ENCODE measurements around the gene EMILIN1. TPM values are rescaled to one million over a fixed set of nuclear protein-coding genes. Genes with fewer than 3 reads are reported as not detected.
"Not testable (repeated sequence)": the region's sequence is repeated elsewhere in the genome, so short reads cannot be mapped to it uniquely, and the experiment has no call there.

EMILIN1 gene
- total RNA-seq, 1 donor from 2014 or later = 42.3 TPM

DNA sequence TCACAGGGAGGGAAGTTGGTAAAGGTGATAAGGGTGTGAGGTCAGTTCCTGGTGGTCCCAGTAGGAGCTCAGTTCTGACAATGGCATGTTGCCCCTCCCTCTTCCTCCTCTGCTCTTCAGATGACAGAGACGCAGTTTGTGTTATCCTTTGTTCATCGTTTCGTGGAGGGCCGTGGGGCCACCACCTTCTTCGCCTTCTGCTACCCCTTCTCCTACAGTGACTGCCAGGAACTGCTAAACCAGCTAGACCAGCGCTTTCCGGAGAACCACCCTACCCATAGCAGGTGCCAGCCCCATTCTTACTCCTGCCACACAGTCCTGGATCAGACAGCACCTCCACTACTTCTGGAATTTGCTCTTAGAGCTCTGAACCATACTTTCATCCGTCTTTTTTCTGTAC lies 24.6 kb upstream of the EMILIN1 start:
- DNase-seq (ENCODE audit: low read depth in 2 of 2) = no peak

DNA sequence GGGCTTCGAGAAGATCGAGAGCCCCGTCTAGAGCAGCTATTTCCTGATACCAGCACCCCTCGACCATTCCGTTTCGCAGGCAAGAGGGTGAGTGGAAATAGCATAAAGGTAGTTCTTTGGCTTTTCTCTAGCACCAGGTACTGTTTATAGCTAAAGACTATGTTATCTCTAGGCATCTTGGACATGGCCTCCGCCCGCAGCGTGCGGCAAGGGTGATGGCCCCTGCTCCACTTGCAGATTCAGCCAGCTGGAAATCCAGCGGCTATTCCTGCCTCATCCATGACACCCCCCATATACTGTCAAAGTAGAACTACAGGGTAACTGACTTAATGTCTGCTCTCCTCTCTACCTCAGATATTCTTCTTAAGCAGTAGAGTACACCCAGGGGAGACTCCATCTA lies 23.7 kb upstream of the EMILIN1 start:
- DNase-seq (ENCODE audit: low read depth in 2 of 2) = no peak

DNA sequence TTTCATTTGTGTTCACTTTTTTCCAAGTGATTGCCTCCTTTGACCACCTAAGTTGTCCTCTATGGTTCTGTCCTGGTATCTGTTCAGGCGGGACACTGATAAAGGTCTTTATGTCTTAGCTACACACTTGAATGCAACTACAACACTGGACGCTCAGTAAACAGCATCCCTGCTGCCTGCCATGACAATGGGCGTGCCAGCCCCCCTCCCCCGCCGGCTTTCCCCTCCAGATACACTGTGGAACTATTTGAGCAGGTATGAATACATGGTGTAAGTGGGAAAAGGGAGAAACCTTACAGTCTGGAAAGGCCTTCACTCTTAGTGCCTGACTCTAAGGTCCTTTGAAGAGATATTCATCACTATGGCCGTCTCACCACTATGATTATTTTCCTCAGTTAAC lies 21.2 kb upstream of the EMILIN1 start:
- no peak for DNase-seq (ENCODE audit: low read depth in 2 of 2)

DNA sequence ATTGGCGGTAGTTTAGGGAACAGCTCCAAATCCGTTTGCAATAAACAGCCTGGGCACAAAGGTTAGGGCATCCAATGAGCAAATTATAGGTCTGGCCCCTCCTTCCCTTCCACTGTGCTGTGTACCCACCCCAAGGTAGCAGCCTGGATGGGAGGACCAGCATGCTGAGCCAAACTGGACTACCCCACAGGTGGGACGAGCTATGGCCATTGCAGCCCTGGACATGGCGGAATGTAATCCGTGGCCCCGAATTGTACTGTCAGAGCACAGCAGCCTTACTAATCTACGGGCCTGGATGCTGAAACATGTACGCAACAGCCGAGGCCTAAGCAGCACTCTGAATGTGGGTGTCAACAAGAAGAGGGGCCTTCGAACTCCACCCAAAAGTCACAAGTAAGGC lies 20.2 kb upstream of the EMILIN1 start:
- no peak for DNase-seq (ENCODE audit: low read depth in 2 of 2)

DNA sequence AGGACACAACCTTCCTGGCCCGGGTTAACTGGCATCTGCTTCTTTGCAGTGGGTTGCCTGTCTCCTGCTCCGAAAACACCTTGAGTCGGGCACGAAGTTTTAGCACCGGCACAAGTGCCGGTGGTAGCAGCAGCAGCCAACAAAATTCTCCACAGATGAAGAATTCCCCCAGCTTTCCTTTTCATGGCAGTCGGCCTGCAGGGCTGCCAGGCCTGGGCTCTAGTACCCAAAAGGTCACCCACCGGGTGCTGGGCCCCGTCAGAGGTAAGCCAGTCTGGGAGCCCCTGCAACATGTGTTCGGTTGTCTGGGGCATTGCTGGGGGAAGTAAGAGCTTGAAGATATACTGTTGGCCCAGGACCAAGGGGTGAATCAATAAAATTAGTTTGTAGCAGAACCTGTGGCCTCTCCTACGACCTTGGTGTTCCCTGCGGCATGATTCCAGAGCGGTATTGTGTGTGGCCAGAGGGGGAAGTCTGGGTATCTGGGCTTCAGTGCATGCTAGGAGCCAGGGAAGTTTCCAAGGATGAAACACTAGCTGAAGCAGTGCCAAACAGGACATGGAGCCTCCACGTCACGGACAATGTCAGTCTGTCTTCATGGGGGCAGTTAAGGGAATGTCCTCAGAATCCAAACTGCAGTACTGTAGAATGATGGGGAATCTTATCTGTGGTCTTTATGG lies 19.1 kb upstream of the EMILIN1 start:
- peak; percentile 23 to 52 for DNase-seq (ENCODE audit: low read depth in 2 of 2)

DNA sequence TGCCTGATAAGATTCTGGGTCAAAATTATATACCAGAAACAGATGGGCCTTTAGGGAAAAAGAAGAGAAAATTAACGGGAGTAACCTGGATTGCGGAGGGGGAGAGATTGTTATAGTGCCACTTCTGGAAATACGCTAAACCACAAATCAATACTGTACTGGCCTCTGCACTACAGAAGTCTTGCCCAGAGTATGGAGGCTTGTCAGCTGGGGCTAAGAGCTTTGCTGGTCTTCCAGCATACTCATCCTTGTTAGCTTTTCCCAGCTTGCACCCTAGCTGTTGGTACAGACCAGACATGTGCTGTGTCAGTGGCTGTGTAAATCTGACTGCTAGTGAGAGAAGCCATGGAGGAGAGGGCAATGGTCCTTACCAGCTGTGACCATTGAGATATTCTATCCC lies 18.1 kb upstream of the EMILIN1 start:
- DNase-seq (ENCODE audit: low read depth in 2 of 2) = no peak

DNA sequence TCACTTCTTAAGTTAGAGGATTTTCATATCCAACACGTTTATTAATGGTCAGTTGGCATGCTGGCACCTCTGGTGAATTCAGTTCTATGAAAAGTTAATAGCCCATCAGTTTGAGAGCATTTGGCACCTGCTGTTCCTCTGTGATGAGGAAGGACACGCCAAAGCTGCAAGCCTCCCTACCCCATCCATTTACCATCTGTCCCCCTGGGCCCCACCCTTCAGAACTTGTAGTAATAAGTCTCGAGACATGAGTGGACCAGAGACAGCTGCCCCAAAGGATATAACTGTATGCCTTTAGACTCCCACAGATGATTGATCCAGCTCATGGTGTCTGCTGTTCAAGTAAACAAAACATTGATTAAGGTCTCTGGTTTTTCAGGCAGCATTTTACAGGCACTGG lies 13.3 kb upstream of the EMILIN1 start:
- DNase-seq (ENCODE audit: low read depth in 2 of 2) = no peak

DNA sequence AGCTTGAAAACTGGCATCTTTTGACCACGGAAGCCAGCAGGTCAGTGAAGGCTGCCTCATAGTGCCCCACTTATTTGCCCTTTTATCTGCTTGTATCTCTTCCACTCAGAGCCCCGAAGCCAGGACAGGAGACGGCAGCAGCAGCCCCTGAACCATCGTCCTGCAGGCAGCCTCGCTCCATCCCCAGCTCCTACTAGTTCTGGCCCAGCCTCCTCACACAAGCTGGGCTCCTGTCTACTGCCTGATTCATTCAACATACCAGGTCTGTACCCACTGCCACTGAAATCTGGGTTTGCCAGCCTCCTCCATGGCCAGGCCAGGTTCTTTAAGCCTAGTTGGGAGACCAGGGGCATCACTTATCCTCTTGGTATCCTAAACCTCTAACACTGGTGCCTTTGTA lies 11.0 kb upstream of the EMILIN1 start:
- DNase-seq (ENCODE audit: low read depth in 2 of 2) = no peak

DNA sequence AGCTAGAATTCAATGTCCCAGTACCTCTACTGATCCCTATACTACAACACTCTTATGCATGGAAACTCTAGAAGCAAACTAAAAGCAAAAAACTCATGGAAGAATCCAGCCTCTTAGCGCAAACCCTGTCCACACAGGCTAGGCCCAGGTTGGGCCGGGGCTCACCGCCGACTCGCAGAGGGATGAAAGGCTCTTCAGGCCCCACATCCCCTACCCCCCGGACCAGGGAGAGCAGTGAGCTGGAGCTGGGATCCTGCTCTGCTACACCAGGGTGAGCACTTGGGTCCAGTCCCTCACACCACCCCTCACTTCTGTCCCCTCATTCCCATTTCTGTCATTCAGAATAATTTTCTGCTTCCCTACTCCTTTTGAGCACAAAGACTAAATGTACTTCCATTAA lies 9.0 kb upstream of the EMILIN1 start:
- no peak for DNase-seq (ENCODE audit: low read depth in 2 of 2)

DNA sequence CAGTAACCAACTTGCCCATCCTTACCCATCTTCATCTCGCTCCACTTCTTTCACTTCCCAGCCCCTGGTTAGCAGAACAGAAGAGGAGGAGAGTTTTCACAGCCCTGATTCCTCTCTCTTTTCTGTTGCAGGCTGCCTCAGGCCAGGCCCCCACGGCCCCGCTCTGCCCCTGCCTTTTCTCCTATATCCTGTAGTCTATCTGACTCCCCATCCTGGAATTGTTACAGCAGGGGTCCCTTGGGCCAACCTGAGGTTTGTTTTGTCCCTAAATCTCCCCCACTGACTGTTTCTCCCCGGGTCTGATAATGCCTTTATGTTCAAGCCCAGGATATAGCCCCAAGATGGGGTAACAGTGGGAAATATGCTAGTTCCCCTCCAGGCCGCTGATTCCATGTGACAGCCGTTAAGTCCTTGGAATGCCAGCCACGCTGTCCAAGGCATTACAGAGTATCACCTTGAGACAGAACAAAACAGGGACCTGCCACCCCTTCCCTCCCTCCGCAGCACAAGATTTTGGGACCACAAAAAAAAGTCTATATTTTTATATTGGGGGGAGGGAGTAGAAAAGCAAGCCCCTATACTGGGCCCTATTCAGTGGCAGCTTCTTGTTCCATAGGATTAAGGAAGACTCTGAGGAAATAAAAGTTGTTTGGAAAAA lies 8.3 kb upstream of the EMILIN1 start:
- no peak for DNase-seq (ENCODE audit: low read depth in 2 of 2)

DNA sequence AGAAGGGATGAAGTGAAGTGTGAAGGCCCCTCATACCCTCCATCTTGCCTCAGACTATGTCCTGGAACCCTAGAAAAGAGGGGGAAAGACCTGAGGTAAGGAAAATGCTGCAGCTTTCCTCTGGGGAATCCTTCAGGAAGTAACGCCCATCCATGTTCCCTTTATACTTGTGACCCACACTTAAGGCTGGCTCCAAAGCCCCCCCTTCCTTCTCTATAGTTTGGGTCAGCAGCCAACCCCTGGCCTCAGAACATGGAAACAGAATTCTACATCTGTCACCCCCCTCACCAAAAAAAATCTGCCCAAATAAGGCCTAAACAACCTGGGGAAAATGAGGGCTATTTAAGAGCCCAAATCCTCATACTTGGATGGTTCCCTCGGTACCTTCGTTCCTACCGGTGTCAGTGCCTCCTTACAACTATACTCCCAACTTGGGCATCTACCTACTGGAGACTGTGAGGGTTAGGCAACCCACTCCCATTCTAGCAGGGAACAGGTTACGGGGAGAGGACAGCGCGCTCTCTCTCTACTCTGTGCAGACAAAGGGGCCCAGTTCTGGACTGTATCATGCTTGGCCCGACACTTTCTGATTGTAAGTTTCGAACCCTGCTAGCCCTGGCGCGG lies 7.7 kb upstream of the EMILIN1 start:
- no peak for DNase-seq (ENCODE audit: low read depth in 2 of 2)

DNA sequence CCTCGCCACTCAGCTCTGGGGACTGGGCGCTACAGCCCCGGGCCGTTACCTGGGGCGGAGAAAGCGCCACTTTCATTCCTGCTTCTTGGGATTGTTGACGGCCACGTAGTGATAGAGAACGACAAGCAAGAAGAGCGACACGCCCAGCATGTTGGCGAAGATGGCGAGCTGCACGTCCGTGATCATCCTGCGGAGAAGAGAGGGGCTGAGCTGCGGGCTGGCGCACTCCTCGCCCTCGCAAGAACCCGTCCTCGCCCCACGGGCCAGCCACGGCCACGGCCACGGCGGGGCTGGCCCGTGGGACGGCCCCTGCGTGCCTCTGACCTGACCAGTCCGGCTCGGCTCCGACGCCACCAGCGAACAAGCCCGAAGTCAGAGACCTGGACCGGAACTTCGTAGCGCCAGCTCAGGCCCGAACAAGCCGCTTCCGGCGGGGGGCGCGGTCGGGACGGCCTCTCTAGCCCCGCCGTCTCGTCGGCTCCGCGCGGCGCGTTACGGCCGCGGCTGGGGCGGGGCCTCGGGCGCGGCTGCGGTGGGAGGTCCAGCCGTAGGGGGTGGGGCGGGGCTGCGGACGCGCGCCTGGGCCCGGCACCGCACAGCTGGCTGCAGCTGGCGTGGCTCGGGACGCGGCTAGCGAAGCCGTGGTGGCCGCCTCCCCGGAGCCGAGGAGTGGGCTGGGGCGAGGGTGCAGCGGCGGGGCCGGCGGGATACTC lies 7.0 kb upstream of the EMILIN1 start, which contains the start of gene OST4:
OST4 (minus strand) TSS at position 378 of the 713 bp plus-strand sequence.
- peak; percentile 94 to 95 for DNase-seq (ENCODE audit: low read depth in 2 of 2)

DNA sequence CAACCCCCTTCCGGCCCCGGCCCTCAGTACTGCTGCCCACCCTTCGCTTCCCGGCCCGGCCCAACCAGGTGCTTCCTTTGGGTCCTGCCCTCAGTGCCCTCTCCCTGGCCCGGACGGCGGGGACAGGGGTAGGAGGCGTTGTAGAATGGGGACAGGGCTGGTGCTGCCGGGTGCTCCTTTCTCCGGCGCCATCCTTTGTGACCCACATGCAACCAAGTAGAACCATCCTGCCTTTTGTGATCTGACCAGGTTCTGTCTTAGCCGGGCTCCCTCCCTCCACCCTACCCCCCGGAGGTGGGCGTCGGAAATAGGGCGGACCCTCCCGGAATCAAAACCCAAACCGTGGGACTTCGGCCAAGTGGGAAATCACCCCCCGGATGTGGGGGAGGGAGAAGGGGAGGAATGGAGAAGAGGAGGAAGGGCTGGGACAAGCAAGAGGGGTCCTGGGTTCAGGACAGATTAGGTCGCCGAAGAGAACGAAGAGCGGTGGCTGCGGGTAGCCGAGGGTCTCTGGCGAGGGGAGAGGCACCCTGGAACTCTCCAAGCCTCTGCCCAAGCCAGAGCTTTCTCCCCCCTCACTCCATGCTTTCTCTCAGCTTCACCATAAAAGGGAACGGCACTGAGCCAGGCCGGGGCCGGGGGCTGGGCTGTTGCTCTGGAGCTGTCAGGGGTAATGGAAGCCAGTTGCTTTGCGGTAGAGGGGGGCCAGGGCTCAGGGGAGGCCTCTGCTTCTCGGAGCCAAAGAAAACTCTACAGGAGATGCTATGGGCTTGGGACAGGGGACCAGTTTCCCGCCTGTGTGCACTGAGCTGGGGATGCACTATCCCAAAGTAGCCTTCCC lies 6.2 kb upstream of the EMILIN1 start:
- DNase-seq (ENCODE audit: low read depth in 2 of 2) = peak in 1 of 2 donors; percentile 48

DNA sequence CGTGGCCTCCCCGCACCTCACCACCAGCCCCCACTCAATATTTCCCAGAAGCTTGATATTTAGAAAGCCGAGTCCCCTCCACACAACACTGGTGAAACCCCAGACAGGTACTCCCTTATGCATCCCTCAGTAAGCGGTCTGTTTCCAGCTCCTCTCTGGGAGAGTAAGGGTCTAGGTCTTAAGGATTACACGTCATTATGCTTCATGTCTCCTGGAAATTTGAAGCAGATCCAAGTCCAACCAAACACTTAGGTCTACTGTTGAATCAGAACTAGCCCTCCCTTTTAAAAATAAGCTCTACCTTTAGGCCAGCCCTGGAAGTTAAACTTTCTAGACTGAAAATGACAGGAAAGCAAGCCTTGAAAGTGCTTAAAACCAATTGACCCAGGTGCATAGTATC lies 5.5 kb upstream of the EMILIN1 start:
- DNase-seq (ENCODE audit: low read depth in 2 of 2) = no peak

DNA sequence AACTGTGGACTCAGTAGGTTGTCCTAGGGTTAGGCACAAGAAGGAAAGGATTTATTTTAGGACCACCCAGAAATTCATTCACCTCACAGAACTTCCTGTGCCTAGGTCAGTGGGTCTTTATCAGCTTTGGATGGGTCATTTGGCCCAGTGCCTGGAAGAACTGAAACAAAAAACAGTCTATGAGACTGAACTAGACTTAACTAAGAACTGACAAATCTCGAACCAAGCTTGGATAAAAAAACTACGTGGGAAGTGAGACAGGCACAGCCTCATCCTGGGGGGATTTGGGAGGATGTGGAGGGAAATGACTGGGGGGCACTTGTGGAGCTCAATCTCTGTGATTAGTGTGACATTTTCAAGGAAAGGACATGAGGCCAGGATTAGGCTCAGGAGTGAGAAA lies 4.6 kb upstream of the EMILIN1 start:
- no peak for DNase-seq (ENCODE audit: low read depth in 2 of 2)

DNA sequence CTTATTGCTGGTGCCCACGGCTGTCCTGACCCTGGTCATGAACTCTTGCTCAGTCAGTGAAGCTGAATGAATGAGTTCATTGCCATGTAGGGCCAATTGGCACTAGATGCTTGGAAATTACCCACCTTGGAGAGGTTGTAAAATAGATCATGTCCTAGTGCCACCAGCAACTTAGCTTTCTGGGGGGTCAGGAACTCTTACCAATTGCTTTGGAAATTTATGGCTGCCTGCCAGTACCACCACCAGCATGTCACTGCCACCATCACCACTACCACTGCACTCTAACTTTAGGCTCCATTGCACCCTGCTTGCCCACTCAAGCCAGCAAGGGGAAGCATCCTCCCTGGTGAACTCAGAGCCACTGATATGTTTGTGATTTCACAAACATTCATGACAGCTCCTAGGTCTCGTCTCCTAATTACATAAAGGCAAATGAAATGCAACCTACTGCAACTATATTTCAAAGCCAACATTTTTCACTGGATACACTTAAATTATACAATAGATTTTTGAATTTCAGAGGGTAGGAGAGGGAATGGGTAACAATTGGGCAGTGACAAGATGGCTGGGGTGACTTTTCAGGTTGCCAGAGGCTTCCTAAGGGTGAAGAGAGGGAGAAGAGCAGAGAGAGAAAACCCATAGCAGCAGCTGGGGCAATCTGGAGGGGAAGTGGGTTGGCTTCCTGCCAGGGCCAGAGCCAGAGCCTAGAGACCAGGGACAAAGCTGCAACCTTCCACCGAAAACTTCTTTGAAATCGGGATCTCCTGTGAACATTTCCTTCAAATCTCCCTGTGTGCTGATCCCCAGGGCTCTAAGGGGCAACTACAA lies 3.5 kb upstream of the EMILIN1 start:
- peak; percentile 47 to 63 for DNase-seq (ENCODE audit: low read depth in 2 of 2)

DNA sequence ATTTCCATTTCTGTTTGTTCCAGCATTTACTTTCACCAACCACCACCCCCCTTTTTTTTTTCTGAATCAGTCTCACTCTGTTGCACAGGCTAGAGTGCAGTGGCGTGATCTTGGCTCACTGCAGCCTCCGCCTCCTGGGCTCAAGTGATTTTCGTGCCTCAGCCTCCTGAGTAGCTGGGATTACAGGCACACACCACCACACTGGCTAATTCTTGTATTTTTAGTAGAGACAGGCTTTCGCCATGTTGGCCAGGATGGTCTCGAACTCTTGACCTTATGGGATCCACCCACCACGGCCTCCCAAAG lies 2.9 kb upstream of the EMILIN1 start:
- DNase-seq (ENCODE audit: low read depth in 2 of 2) = not testable (repeated sequence)

DNA sequence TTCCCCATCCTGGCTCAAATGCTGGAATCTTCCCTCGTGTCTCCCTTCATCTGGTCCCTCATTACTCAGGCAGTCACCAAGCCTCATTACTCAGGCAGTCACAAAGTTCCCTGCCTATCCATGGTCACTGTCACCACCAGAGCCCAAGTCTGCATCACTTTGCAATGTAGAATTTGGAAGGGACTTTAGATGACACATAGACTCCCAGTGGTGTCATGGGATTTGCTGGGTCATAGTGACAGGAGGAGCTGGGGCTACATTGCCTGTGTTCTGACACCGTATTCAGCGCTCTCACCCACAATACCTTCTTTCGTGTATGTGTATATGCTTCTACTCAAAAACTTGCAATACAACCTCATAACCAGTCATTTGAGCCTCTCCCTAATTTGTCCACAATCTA lies 2.1 kb upstream of the EMILIN1 start:
- DNase-seq (ENCODE audit: low read depth in 2 of 2) = no peak

DNA sequence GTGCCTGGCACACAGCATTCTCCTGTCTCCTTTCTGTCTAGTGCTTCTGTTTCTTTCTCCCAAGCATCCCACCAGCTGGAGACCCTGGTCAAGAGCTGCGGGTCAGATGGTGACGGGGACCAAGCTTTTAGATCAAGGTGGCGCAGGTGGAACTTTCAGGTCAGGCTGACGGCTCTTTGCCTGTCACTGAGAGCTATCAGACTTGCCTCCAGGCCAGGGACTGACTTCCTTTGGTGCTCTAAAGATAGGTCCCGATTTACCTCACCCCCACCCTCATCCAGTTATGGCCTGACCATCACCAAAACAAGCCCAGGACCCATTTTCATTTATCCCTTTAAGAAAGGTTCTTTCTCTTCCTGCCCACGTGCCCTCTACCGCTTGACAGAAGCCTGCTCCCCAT lies 1.2 kb upstream of the EMILIN1 start:
- DNase-seq (ENCODE audit: low read depth in 2 of 2) = no peak

DNA sequence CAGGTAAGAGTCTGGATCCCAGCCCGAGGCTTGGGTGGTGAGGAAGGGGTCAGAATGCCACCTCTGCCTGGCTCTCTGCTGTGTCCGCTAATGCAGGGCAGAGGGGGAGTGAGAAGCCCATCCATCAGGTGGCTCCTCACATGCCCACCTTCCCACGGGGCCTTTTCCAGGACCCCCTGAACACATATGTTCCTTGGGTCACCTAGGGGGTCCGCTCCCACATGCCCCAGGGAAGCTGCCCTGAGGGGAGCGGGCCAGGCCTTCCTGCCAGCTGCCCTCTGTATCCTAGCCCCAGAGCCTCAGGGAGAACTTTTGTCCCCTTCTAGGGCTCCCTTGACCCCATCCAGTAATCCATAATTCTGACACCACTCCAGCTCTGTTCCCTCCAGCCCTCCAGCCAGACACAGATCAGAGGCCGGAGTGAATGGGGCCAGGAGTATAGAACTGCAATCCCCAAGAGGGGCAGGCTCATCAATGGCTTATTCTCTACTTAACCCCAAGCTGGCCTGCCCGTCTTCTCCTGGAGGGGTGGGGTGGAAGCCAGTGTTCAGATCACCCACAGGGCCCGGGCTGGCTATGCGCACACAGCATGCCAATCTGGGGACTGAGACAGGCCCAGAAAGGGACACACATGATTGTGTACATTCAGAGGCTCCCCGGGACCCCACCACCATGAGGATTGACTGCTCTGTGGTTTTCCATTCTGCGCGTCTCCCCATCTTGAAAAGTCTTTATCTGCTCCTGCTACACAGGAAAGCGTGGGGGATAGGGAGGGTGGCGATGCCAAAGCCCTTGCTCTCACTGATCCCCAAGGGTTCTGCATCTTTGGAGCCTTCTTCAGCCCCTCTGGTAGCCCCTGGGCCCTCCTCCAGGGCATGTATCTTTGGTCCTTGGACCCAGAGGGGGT lies 1.1 kb downstream of the EMILIN1 start:
- DNase-seq (ENCODE audit: low read depth in 2 of 2) = no peak

Data from lung microvascular endothelial cell (primary cell).